IPS DF 6.9 (cell line): ENCODE data around the gene MUC5AC.
"Not testable (repeated sequence)": the region's sequence is repeated elsewhere in the genome, so short reads cannot be mapped to it uniquely, and the experiment has no call there.

ENCODE experiments used
- DNase-seq: peaks from one replicate; pipeline ENCODE4 v3.0.0-alpha.2; 2013; ENCODE audit warnings: low read depth, low spot score
- H3K27ac ChIP-seq: one replicate; pipeline ENCODE4 v1.5.1; 2013; ENCODE audit warnings: low read length, control low read depth
- H3K27me3 ChIP-seq: 2 replicates; pipeline ENCODE4 v1.6.1; 2013; ENCODE audit warnings: mild to moderate bottlenecking, low read length; ENCODE audit not compliant: control insufficient read depth, insufficient read depth
- H3K36me3 ChIP-seq: 2 replicates; pipeline ENCODE4 v1.6.1; 2013; ENCODE audit warnings: low read length; ENCODE audit not compliant: control insufficient read depth, insufficient read depth
- H3K4me1 ChIP-seq: 2 replicates; pipeline ENCODE4 v1.6.1; 2013; ENCODE audit warnings: low read length; ENCODE audit not compliant: control insufficient read depth, insufficient read depth
- H3K4me3 ChIP-seq: 2 replicates; pipeline ENCODE4 v1.5.1; 2013; ENCODE audit warnings: mild to moderate bottlenecking, low read length
- H3K9me3 ChIP-seq: 2 replicates; pipeline ENCODE4 v1.6.1; 2013; ENCODE audit warnings: low read length, inconsistent platforms; ENCODE audit not compliant: control insufficient read depth, insufficient read depth
- WGBS: extraction: QIAGEN DNeasy Blood & Tissue Kit; methylation state at CpG from one replicate; pipeline ENCODE4 v1.1.7; 2013; ENCODE audit warnings: mixed read lengths, missing lambda C conversion rate; ENCODE audit not compliant: insufficient read length, insufficient coverage; 5-methylcytosine and 5-hydroxymethylcytosine counted together

MUC5AC gene

DNA sequence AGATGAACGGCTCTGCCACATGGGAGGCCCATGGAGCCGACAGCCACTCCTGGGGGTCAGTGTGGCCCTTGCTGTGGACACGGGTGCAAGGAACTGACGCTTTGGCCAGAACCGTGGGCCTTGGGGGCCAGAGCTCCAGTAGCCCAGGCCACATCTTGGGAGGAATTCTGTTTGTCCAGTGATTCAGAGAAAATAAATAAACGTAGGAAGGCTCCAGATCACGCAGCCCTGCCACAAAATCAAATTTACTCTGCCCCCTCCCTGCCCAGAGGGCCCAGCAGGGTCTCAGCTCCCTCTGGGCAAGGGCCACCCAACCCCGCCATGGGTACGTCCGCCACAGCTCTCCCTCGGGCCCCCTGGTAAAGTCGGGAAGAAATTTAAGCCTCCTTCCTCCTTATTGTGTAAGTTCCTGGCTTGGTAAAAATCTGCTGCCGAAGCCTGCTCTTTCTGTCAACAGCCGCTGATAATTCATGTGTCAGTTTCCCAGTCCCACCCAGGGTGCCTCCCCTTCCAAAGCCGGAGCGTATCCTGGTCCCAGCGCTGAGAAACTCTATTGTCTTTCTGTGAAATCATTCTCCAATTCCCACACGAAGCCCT lies 6.9 kb upstream of the MUC5AC start:
- no peaks in the 10 kb centered on the region for H3K36me3 ChIP-seq
- no peaks in the 10 kb centered on the region; the same call in 1 of the 2 replicates for H3K9me3 ChIP-seq
- H3K4me3 ChIP-seq: no peak overlapping the region
- no peaks in the 10 kb centered on the region for H3K4me1 ChIP-seq
- H3K27ac ChIP-seq: no peak overlapping the region
- no peaks in the 10 kb centered on the region for H3K27me3 ChIP-seq
- no CpG with 5 or more reads among the region's 18 CpGs for WGBS
- DNase-seq: no peak

DNA sequence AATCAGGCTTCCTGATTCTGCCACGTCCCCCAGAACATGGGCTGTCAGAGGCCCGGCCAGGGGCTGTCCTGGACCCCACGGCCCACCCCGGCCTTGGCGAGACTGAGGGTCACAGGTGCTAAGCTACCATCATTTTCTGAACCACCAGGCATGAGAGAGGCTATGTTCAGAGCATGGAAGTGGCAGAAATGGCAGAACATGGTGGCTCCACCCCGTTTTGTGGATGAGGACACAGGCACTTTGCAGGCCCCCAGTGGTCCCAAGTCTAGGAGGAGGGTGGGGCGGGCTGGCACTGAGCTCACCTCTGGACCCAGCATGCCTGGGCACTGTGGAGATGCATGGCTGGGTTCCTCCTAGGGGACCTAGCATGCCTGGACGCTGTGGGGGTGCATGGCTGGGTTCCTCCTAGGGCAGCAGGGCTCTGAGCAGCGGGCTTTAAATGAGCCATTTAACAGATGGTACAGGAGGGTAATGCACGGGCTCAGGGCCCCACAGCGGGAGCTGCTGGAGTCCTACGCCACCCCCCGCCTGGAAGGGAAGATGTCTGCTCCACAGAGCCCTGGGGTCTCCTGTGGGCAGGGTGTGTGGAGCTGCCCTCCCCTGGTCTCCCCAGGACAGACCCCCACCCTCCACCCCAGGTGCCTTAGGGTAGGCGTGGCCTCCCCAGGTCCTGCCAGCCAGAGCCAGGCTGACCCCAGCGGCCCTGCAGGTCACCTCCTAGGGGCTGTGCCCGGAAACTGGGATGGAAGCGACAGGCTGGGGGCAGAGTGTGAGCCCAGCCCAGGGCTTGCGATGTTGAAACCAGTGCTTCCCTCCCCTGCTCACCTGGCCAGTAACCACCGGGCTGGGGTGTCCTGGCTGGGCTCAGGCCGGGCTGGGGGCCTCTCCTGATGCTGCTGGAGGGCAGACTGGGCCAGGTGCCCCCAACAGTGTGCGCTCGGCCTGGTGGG lies 6.1 kb upstream of the MUC5AC start:
- H3K4me1 ChIP-seq: no peaks in the 10 kb centered on the region
- no peaks in the 10 kb centered on the region for H3K36me3 ChIP-seq
- H3K27ac ChIP-seq: no peak overlapping the region
- no peak overlapping the region for H3K4me3 ChIP-seq
- no peaks in the 10 kb centered on the region; the same call in 1 of the 2 replicates for H3K9me3 ChIP-seq
- H3K27me3 ChIP-seq: no peaks in the 10 kb centered on the region
- no CpG with 5 or more reads among the region's 22 CpGs for WGBS
- no peak for DNase-seq

DNA sequence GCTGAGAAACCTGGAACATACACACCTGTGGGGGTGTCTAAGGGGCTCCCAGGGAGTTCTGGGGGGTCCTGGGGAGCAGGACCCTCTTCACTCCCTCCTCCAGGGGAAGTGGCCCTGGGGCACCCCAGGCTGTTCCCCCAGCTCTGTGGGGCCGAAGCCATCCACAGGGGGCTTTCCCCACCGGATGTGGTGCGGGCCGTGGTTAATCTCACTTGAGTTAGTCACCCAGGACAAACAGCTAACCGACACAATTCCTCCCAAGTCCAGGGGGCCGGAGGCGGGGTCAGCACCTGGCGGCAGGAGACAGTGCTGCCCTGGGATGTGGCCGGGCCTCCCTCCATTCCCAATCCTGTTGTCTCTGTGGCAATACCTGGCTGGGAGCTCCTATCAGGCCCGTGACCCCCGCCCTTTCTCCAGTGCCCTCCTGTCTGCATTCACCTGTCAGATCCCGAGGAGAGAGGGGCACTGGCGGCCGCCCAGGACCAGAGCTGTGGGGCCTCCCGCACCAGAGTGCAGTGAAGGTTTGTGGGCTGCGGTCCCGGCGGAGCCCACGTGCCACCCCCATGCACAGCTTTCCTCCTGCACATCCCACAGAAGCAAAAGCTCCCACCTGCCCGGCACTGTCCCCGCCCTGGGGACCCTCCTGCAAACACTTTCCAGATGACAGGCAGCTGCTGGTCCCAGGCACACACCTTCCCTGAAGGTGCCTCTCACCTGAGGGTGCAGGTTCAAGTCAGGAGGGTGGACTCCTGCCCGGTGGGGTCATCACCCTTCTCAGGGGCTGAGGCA lies 5.2 kb upstream of the MUC5AC start:
- no CpG with 5 or more reads among the region's 22 CpGs for WGBS
- H3K4me3 ChIP-seq: no peak overlapping the region
- no peak for DNase-seq
- H3K36me3 ChIP-seq: no peaks in the 10 kb centered on the region
- H3K9me3 ChIP-seq: no peaks in the 10 kb centered on the region; the same call in 1 of the 2 replicates
- no peaks in the 10 kb centered on the region for H3K4me1 ChIP-seq
- H3K27me3 ChIP-seq: no peaks in the 10 kb centered on the region
- no peak overlapping the region for H3K27ac ChIP-seq

DNA sequence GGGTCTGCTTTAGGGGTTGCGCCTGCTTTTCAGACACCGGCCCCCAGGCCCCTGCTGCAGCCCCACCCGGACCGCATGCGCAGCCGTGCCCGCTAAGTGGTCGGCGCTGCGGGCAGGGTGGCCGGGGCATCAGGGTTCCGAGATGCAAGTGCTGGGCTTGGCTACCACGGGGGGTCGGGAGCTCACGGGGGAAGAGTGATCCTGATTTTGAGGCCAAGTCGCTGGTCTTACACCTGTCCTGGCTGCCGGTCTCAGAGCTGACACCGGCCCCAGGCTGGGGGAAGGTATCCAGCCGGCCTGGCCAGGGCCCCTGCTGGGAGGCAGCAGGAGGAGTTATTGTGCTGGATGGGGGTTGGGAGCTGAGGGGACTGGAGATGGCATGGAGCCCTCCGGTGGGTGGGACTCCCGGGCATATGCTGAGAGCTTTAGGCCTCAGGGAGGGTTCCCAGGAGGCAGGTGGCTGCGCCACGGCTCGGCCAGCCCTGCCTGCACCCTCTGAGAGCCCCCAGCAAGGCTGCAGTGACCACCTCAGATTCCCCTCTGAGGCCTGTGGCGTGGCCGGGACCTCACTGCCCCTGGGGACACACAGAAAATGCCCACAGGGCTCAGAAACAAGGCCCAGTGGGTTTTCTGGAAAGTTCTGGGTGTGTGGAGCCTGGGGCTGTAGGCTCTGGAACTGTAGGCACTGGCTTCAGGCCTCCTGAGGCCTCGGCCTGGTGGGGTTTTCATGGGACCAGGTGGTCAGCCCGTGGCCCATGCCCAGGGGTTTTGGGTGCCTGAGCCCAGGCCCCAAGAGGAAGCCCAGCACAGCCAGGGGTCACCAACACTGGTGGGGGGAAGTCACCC lies 4.4 kb upstream of the MUC5AC start:
- Histone ChIP-seq H3K36me3 (no peaks in the 10 kb centered on the region), H3K4me1 (no peaks in the 10 kb centered on the region), H3K4me3 (no peak overlapping the region), H3K27ac (no peak overlapping the region), H3K9me3 (no peaks in the 10 kb centered on the region), H3K27me3 (no peaks in the 10 kb centered on the region)
- no peak for DNase-seq
- WGBS: no CpG with 5 or more reads among the region's 28 CpGs

DNA sequence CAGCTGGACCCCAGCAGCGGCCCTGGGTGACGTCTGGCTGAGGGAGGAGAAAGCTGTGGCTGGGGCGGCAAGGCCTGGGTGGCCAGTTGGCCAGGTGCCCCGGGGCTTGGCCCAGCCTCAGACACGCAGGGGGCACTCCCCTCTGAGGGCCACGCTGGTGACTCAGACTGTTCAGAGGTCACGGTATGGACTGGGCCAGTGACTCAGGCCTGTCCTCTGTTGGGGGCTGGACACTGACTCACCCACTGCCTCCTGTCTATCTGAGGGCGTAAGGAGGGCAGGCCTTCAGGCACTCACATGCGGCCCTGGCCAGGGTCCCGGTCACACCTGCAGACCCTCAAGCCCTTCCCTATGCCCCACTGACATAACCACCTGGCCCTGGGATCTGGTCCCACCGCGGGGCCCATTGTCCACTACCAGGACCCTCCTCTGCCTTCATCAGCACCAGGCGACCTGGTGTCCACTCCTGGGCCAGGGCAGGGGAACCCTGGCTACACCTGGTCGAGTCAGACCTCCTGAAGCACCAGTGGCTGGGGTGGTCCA lies 3.7 kb upstream of the MUC5AC start:
- no peak for DNase-seq
- no peak overlapping the region for H3K27ac ChIP-seq
- no CpG with 5 or more reads among the region's 14 CpGs for WGBS

DNA sequence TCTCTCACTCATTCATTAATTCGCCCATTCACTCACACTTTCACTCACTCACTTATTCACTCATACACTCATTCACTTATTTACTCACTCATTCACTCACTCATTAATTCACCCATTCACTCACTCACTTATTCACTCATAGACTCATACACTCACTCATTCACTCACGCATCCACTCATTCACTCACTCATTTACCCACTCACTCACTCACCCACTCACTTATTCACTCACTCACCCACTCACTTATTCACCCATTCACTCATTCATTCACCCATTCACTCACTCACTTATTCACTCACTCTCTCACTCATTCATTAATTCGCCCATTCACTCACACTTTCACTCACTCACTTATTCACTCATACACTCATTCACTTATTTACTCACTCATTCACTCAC lies 3.1 kb upstream of the MUC5AC start:
- H3K27me3 ChIP-seq, H3K4me1 ChIP-seq, DNase-seq, H3K36me3 ChIP-seq, H3K4me3 ChIP-seq, H3K27ac ChIP-seq, H3K9me3 ChIP-seq: not testable (repeated sequence)
- no CpG with 5 or more reads among the region's 3 CpGs for WGBS

More for the DNA sequence above, 3.7 kb upstream of the MUC5AC start:
- no peaks in the 10 kb centered on the region for H3K27me3 ChIP-seq
- H3K9me3 ChIP-seq: no peaks in the 10 kb centered on the region
- no peaks in the 10 kb centered on the region for H3K36me3 ChIP-seq
- no peak overlapping the region for H3K4me3 ChIP-seq
- H3K4me1 ChIP-seq: no peaks in the 10 kb centered on the region

DNA sequence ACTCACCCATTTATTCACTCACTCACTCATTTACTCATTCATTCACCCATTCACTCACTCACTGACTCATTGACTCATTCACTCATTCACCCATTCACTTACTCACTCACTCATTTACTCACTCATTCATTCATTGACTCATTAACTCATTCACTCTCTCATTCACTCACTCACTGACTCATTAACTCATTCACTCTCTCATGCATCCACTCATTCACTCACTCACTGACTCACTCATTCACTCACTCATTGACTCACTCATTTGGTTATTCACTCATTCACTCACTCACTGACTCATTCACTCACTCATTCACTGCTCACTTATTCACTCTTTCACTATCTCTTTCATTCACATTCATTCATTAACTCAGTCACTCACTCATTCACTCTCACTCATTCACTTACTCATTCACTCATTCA lies 2.5 kb upstream of the MUC5AC start:
- Histone ChIP-seq H3K4me3 (no peak overlapping the region), H3K4me1 (no peaks in the 10 kb centered on the region), H3K9me3 (no peaks in the 10 kb centered on the region), H3K27me3 (no peaks in the 10 kb centered on the region), H3K27ac (no peak overlapping the region), H3K36me3 (no peaks in the 10 kb centered on the region)
- DNase-seq: no peak

DNA sequence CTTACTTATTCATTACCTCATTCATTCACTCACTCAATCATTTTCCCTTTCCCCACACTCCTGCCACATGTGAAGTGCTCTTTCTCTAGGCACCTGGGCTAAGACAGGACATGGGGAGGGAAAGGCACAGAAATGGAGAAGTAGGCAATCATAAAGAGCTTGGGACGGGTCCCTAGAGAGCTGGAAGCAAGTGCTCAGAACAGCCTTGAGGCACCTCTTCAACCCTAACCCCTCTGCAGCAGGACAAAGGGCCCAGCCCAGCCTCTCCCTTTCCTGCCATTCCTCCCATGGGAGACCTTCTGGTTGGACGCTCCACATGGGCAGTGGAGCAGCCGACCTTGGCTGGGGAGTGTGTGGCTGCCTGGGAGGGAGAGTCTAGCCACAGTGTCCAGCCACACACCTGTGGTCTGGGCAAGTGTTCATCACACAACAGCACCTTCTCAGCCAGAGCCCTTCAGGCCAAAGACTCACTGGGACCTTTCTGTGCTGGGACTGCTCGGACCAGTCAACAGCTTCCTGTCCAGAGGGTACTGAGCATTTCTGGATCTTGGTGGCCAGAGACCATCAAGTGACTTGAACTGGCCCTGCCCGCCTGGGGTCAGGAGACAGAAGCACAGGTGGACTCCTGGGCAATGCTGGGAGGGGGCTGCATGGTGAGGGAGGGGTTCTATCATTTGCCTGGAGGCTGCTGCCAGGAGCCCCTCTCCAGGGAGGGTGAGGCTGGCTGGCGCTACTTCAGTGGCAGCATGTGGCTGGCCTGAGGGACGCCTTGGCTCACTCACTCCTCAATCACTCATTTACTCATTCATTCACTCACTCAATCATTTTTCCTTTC lies 1.0 kb upstream of the MUC5AC start:
- H3K27ac ChIP-seq: no peak overlapping the region
- no peaks in the 10 kb centered on the region for H3K9me3 ChIP-seq
- no CpG with 5 or more reads among the region's 7 CpGs for WGBS
- H3K4me3 ChIP-seq: no peak overlapping the region
- DNase-seq: no peak
- H3K36me3 ChIP-seq: no peaks in the 10 kb centered on the region
- H3K27me3 ChIP-seq: no peaks in the 10 kb centered on the region
- no peaks in the 10 kb centered on the region for H3K4me1 ChIP-seq

DNA sequence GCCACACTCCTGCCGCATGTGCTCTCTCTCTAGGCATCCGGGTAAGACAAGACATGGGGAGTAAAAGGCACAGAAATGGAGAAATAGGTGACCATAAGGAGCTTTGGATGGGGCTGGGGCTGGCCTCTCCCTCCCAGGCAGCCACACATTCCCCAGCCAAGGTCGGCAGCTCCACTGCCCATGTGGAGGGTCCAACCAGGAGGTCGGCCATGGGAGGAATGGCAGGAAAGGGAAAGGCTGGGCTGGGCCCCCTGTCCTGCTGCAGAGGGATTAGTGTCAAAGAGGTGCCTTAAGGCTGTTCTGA lies 460 bp upstream of the MUC5AC start:
- Histone ChIP-seq H3K9me3 (no peaks in the 10 kb centered on the region), H3K27ac (no peak overlapping the region), H3K4me3 (no peak overlapping the region), H3K27me3 (no peaks in the 10 kb centered on the region), H3K4me1 (no peaks in the 10 kb centered on the region), H3K36me3 (no peaks in the 10 kb centered on the region)
- WGBS: no CpG with 5 or more reads among the region's 4 CpGs
- no peak for DNase-seq
